Endothelial cell of umbilical vein (primary cell): ENCODE data around the gene PIK3AP1. TPM values are rescaled to one million over a fixed set of nuclear protein-coding genes. Genes with fewer than 3 reads are reported as not detected.

Experiments
- BruUV-seq: library from RNA; stranded (reverse); fragments of 400-500 nt; replicated peaks from 2 replicates; lab custom pipeline; 2021; lab: Mats Ljungman, UMichigan
- CTCF ChIA-PET: fragments of 300-600, 350-600 bp; sonication (Branson Sonifier 250); formaldehyde crosslinking; loops from one replicate; lab custom pipeline; 2021; ENCODE audit warnings: antibody characterized with exemption, inconsistent platforms; lab: Charles Lee
- POLR2A ChIA-PET: fragments of 300-600, 350-600 bp; sonication (Branson Sonifier 250); formaldehyde crosslinking; loops from one replicate; lab custom pipeline; 2021; ENCODE audit warnings: antibody characterized with exemption, inconsistent platforms; lab: Charles Lee
- DNase-seq: peaks from one replicate; pipeline ENCODE4 v3.0.0-alpha.2; 2011; ENCODE audit warnings: low read depth, low spot score
- FAIRE-seq: peaks from 2 replicates; lab custom pipeline; 2011; peaks lifted over from hg19 to GRCh38; lab: Jason Lieb, UNC
- H2AFZ ChIP-seq: 2 replicates; pipeline ENCODE4 v1.6.0; 2012; ENCODE audit warnings: low read depth, low read length, control low read depth, inconsistent platforms
- H3K27ac ChIP-seq: 2 replicates; pipeline ENCODE4 v1.5.1; 2011; ENCODE audit warnings: low read depth, mild to moderate bottlenecking, control low read depth, low read length, moderate library complexity; ENCODE audit not compliant: insufficient read depth
- H3K27me3 ChIP-seq, 2 experiments: 2 replicates each; pipeline versions ENCODE4 v1.6.0 to v1.6.1; 2011; ENCODE audit warnings: low read length in 2 of 2, mixed read lengths in 1 of 2; ENCODE audit not compliant: control insufficient read depth in 2 of 2, insufficient read depth in 2 of 2
- H3K36me3 ChIP-seq, 2 experiments: 2 replicates in 1 of 2; 3 replicates in 1 of 2; pipeline ENCODE4 v1.5.1; 2011; ENCODE audit warnings: low read length in 2 of 2, mild to moderate bottlenecking in 1 of 2, moderate library complexity in 1 of 2; ENCODE audit not compliant: control insufficient read depth in 2 of 2, insufficient read depth in 2 of 2; ENCODE audit errors: extremely low read depth in 1 of 2
- H3K4me1 ChIP-seq: 3 replicates; pipeline ENCODE4 v1.5.1; 2011; ENCODE audit warnings: mild to moderate bottlenecking, low read length; ENCODE audit not compliant: control insufficient read depth, insufficient read depth; ENCODE audit errors: extremely low read depth
- H3K4me2 ChIP-seq: 2 replicates; pipeline ENCODE4 v1.6.1; 2011; ENCODE audit warnings: low read length, control low read depth, mixed read lengths; ENCODE audit not compliant: insufficient read depth
- H3K4me3 ChIP-seq, 3 experiments: fragments of 200-600 bp in 1 of 3; sonication (generic), shearing (Covaris generic) in 1 of 3; replicated peaks in 1 of 3; 2 replicates each; pipeline ENCODE4 v1.5.1; 2011 to 2016; ENCODE audit warnings: control low read depth in 3 of 3, low read length in 3 of 3, mild to moderate bottlenecking in 2 of 3, inconsistent platforms in 1 of 3, low read depth in 1 of 3, moderate library complexity in 1 of 3; ENCODE audit not compliant: insufficient read depth in 1 of 3
- H3K79me2 ChIP-seq: 2 replicates; pipeline ENCODE4 v1.6.0; 2012; ENCODE audit warnings: low read length, inconsistent platforms; ENCODE audit not compliant: control insufficient read depth, insufficient read depth
- H3K9ac ChIP-seq: replicated peaks from 2 replicates; pipeline ENCODE3; 2011; ENCODE audit warnings: low read length, control low read depth; ENCODE audit not compliant: insufficient read depth; ENCODE audit errors: extremely low read depth
- H3K9me1 ChIP-seq: replicated peaks from 3 replicates; pipeline ENCODE4 v1.6.0; 2011; ENCODE audit warnings: mild to moderate bottlenecking, low read length; ENCODE audit not compliant: control insufficient read depth, insufficient read depth; ENCODE audit errors: extremely low read depth
- H3K9me3 ChIP-seq: replicated peaks from 2 replicates; pipeline ENCODE4 v1.5.1; 2012; ENCODE audit warnings: low read length, inconsistent platforms; ENCODE audit not compliant: control insufficient read depth, insufficient read depth
- H4K20me1 ChIP-seq: replicated peaks from 2 replicates; pipeline ENCODE3; 2011; ENCODE audit warnings: mild to moderate bottlenecking, low read length; ENCODE audit not compliant: control insufficient read depth, insufficient read depth; ENCODE audit errors: extremely low read depth
- CTCF ChIP-seq, 2 donors: IDR thresholded peaks; 1 replicate in 1 of 2; 2 replicates in 1 of 2; pipeline ENCODE4 v1.5.1; 2011; ENCODE audit warnings: low read length in 2 of 2, mild to moderate bottlenecking in 2 of 2, moderate library complexity in 2 of 2, control low read depth in 1 of 2, inconsistent platforms in 1 of 2, low read depth in 1 of 2; ENCODE audit not compliant: insufficient read depth in 1 of 2; ENCODE audit errors: extremely low read depth in 1 of 2
- EZH2 ChIP-seq: IDR thresholded peaks from 2 replicates; pipeline ENCODE4 v1.6.1; 2012; ENCODE audit warnings: borderline replicate concordance, low read depth, mild to moderate bottlenecking, moderate library complexity, low read length, inconsistent platforms; ENCODE audit not compliant: severe bottlenecking
- FOS ChIP-seq: IDR thresholded peaks from 2 replicates; pipeline ENCODE4 v1.6.1; 2011; ENCODE audit warnings: mild to moderate bottlenecking, low read length, moderate library complexity, borderline replicate concordance; ENCODE audit not compliant: insufficient read depth
- GATA2 ChIP-seq: IDR thresholded peaks from 2 replicates; pipeline ENCODE4 v1.7.0; 2011; ENCODE audit warnings: low read depth, mild to moderate bottlenecking, moderate library complexity, mixed read lengths, low read length; ENCODE audit not compliant: insufficient read length, insufficient read depth
- JUN ChIP-seq: IDR thresholded peaks from 2 replicates; pipeline ENCODE4 v1.6.1; 2011; ENCODE audit warnings: borderline replicate concordance, low read depth; ENCODE audit not compliant: insufficient read length, insufficient read depth
- MAX ChIP-seq: IDR thresholded peaks from 2 replicates; pipeline ENCODE4 v1.6.1; 2011; ENCODE audit not compliant: insufficient read depth, insufficient read length
- MYC ChIP-seq: IDR thresholded peaks from one replicate; pipeline ENCODE4 v1.6.1; 2011; ENCODE audit warnings: mild to moderate bottlenecking, low read depth, low read length
- POLR2A ChIP-seq: IDR thresholded peaks from 2 replicates; pipeline ENCODE4 v1.6.1; 2012; ENCODE audit warnings: low read depth, mild to moderate bottlenecking, control low read depth, low read length
- POLR2AphosphoS5 ChIP-seq: IDR thresholded peaks from 2 replicates; pipeline ENCODE4 v1.6.1; 2012; ENCODE audit warnings: low read depth, mild to moderate bottlenecking, control low read depth, low read length, moderate library complexity; ENCODE audit not compliant: insufficient read depth
- dilution Hi-C: fragments of 300-500 bp; cut with MboI; formaldehyde crosslinking; loops from one replicate; pipeline ENCODE4 v1.15.0; 2019; ENCODE audit warnings: low sequenced_read_pairs; ENCODE audit not compliant: extremely low pct_ligation_motif_present
- intact Hi-C: fragments of 100-400 bp; cut with micrococcal nuclease; formaldehyde crosslinking; loops from one replicate; pipeline ENCODE4 v1.10.0; 2022
- polyA plus RNA-seq, 4 experiments: library from polyadenylated mRNA; depleted of rRNA in 3 of 4; stranded (reverse) in 3 of 4; unstranded in 1 of 4; fragments of >200 nt; gene quantifications; 2 replicates each; pipeline versions ENCODE4 v1.2.1 to v1.2.3, GENCODE V29; 2011 to 2012; ENCODE audit warnings: missing spikeins in 1 of 4
- total RNA-seq: library from RNA; stranded (reverse); gene quantifications from 2 replicates; pipeline ENCODE4 v1.2.3, GENCODE V29; 2021

Gene PIK3AP1
- total and polyA plus RNA-seq, 2 donors (not counting 3 experiments of a cell fraction or from before 2014, with no cell fraction given): 0.04 TPM; not detected in 1

DNA sequence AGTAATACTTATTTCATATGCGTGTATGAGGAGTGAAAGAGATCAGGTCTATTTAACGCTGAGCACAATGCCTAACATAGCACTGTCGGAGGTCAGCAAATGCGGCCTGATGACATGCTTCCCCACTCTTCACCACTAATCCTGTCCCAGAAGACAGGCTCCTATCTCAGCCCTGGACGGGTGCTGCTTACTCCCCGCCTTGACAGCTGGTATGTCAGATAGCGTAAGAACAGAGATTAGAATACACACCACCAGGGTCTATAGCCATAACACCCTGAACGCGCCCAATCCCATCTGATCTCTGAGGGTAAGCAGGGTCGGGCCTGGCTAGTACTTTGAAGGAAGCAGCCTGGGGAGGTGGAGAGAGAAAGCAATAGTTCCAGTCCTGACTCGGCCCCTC, 101.2 kb downstream of the PIK3AP1 start:
- FAIRE-seq (no peak), DNase-seq (no peak)
- dilution Hi-C loops: no loop called here
- Histone ChIP-seq H3K27me3 (peaks cover 0 to 3% of the 10 kb centered on the region in 2 experiments), H3K9me1 (no peaks in the 10 kb centered on the region), H4K20me1 (no peaks in the 10 kb centered on the region), H3K4me3 (no peak overlapping the region), H3K79me2 (no peaks in the 10 kb centered on the region), H3K4me1 (no peaks in the 10 kb centered on the region), H3K9ac (no peak overlapping the region), H3K27ac (no peak overlapping the region), H3K36me3 (no peaks in the 10 kb centered on the region), H3K4me2 (no peak overlapping the region), H2AFZ (no peak overlapping the region), H3K9me3 (no peaks in the 10 kb centered on the region)
- intact Hi-C loops: no loop called here
- CTCF ChIA-PET: interaction anchor here (3.0 kb wide), 1 partner anchor 21 kb away, joined by 8 read pairs; no protein-coding TSS in a partner anchor
- TF ChIP-seq EZH2 (no peak), JUN (no peak), FOS (no peak), POLR2A (no peak), GATA2 (no peak), MAX (no peak), CTCF (IDR thresholded peaks at IDR 0.05; ENCODE audit: extremely low read depth in 1 of 2, insufficient read depth in 1 of 2, low read depth in 1 of 2, low read length in 2 of 2) (no peak), MYC (no peak), POLR2AphosphoS5 (no peak)
- POLR2A ChIA-PET: no interaction called here
- BruUV-seq: no TSS peak
